K562 (cell line): ENCODE results near the gene ZNF672. TPM values are rescaled to one million over a fixed set of nuclear protein-coding genes. Genes with fewer than 3 reads are reported as not detected.
A peak's percentile ranks its signal among the peaks of the same experiment; 100 is the strongest.

Source experiments
- ETV6 ChIP-seq, 3 experiments: fragments of 150-350 bp in 1 of 3; sonication (generic) in 1 of 3; formaldehyde crosslinking in 1 of 3; IDR thresholded peaks; 2 replicates each; pipeline versions ENCODE4 v1.6.1 to v1.8.0; 2014 to 2022; ENCODE audit warnings: borderline replicate concordance in 2 of 3, low read depth in 2 of 3, antibody characterized with exemption in 1 of 3, low read length in 1 of 3, mild to moderate bottlenecking in 1 of 3, missing genetic modification reagents in 1 of 3
- GTF2F1 ChIP-seq: IDR thresholded peaks from 2 replicates; pipeline ENCODE4 v1.6.1; 2011; ENCODE audit warnings: low read depth, low read length, improper control_type of control experiment
- HDAC2 ChIP-seq: fragments of 450-650 bp; IDR thresholded peaks from 2 replicates; pipeline ENCODE4 v1.6.1; 2016; ENCODE audit warnings: mild to moderate bottlenecking
- HMG20B ChIP-seq: fragments of 250-450 bp; sonication (Bioruptor Pico); IDR thresholded peaks from 2 replicates; pipeline ENCODE4 v1.5.0; 2021; ENCODE audit warnings: mild to moderate bottlenecking
- MCM2 ChIP-seq: fragments of 450-650 bp; IDR thresholded peaks from 2 replicates; pipeline ENCODE4 v1.6.1; 2017; ENCODE audit warnings: low read depth, mild to moderate bottlenecking
- NR3C1 ChIP-seq: sonication (generic); formaldehyde crosslinking; IDR thresholded peaks from 2 replicates; pipeline ENCODE4 v1.8.1; 2022; ENCODE audit warnings: missing genetic modification reagents
- NRF1 ChIP-seq, 2 experiments: fragments of 450-650 bp; IDR thresholded peaks in 1 of 2; conservative IDR thresholded peaks in 1 of 2; 2 replicates each; pipeline ENCODE4 v1.6.1; 2014; ENCODE audit warnings: mild to moderate bottlenecking in 2 of 2
- PCBP2 ChIP-seq: fragments of 200-400 bp; formaldehyde crosslinking; IDR thresholded peaks from 2 replicates; pipeline ENCODE4 v1.6.1; 2018; ENCODE audit warnings: low read length, low read depth, mild to moderate bottlenecking, moderate library complexity; ENCODE audit not compliant: poor library complexity, severe bottlenecking
- PHF8 ChIP-seq: fragments of 200-600 bp; sonication (generic); IDR thresholded peaks from 2 replicates; pipeline ENCODE4 v1.6.1; 2012; ENCODE audit warnings: mixed run types, mild to moderate bottlenecking, inconsistent platforms, low read length, moderate library complexity, borderline replicate concordance
- POLR2A ChIP-seq: fragments of 450-650 bp; conservative IDR thresholded peaks from 2 replicates; pipeline ENCODE4 v1.6.1; 2016
- POLR3A ChIP-seq: IDR thresholded peaks from 2 replicates; pipeline ENCODE4 v1.6.1; 2011; ENCODE audit warnings: borderline replicate concordance, mild to moderate bottlenecking, moderate library complexity; ENCODE audit not compliant: insufficient read length, insufficient read depth; ENCODE audit errors: extremely low read depth
- RBFOX2 ChIP-seq: fragments of 200-400 bp; formaldehyde crosslinking; IDR thresholded peaks from 2 replicates; pipeline ENCODE4 v1.6.1; 2017; ENCODE audit warnings: low read depth, mild to moderate bottlenecking, low read length, moderate library complexity
- SETDB1 ChIP-seq: IDR thresholded peaks from one replicate; pipeline ENCODE4 v1.6.1; 2012; ENCODE audit warnings: low read length, control low read depth, inconsistent platforms
- TAF9B ChIP-seq: fragments of 450-650 bp; IDR thresholded peaks from 2 replicates; pipeline ENCODE4 v1.6.1; 2018; ENCODE audit warnings: mild to moderate bottlenecking; ENCODE audit not compliant: partially characterized antibody
- ZNF239 ChIP-seq: fragments of 250-450 bp; sonication (Bioruptor Pico); IDR thresholded peaks from 2 replicates; pipeline ENCODE4 v1.4.0; 2020; ENCODE audit warnings: mild to moderate bottlenecking
- ZNF518B ChIP-seq: fragments of 250-450 bp; sonication (Bioruptor Pico); IDR thresholded peaks from 2 replicates; pipeline ENCODE4 v1.5.0; 2021; ENCODE audit warnings: mild to moderate bottlenecking, moderate library complexity
- ZNF592 ChIP-seq: fragments of 450-650 bp; IDR thresholded peaks from 2 replicates; pipeline ENCODE4 v1.6.1; 2017; ENCODE audit warnings: antibody characterized with exemption, mild to moderate bottlenecking
- polyA plus RNA-seq, 8 experiments: library from polyadenylated mRNA; depleted of rRNA in 4 of 8; stranded (reverse) in 5 of 8; unstranded in 3 of 8; fragments of >200 nt; fragmentation: Nextera tagmentation in 2 of 8; fragmentation: Illumina TruSeq in 1 of 8; extraction: Ambion mirVana in 2 of 8; extraction: Trizol in 1 of 8; gene quantifications; 2 replicates each; pipeline versions ENCODE4 v1.2.1 to v1.2.3, GENCODE V29; 2011 to 2014; ENCODE audit warnings: inconsistent platforms in 1 of 8, missing spikeins in 1 of 8
- total RNA-seq, 7 experiments: library from RNA; depleted of rRNA in 6 of 7; stranded (reverse); fragments of >200 nt in 6 of 7; fragmentation: Illumina TruSeq in 2 of 7; extraction: Trizol in 2 of 7; gene quantifications; 2 replicates each; pipeline versions ENCODE4 v1.2.1 to v1.2.3, GENCODE V29; 2011 to 2021; ENCODE audit warnings: low replicate concordance in 1 of 7
- TF ChIP-seq, protein P1 (sequence below): sonication (generic); formaldehyde crosslinking; IDR thresholded peaks from 2 replicates; pipeline ENCODE4 v1.8.1; 2023; ENCODE audit warnings: mild to moderate bottlenecking, missing genetic modification reagents

Gene ZNF672
- total and polyA plus RNA-seq, 9 of the 15 experiments (the other 6 are each of a cell fraction or from before 2014, with no cell fraction given), result 1.9 to 57.9 (median 24.1) TPM

DNA sequence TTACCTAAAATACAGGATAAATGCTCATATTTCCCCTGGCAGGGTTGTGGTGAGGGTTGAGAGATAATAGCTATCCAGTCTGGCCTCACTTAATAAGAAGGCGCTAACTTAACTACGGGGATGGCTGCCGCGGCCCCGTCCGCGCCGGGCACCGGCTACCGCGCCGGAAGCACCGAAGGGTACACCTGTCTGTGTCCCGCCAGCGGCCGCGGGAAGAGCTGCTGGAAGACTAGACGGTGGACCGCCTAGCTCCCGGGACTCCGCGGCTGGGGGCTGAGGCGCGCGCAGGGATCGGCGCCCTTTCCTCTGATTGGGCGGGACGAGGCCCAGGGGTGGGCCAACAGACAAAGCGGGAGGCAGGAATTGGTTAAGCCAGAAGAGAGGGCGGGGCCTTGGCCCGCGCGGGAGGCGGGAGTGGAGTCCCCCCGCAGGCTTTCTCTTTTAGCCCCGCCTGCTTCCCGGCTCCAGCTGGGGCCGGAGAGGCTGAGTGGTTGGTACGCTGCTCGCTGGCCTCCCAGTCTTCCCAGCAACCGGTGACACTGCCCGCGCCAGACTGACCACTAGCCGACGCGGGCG, at the start of gene ZNF672 (continued):
- TF ChIP-seq ETV6 (IDR thresholded peaks at IDR 0.05; ENCODE audit: borderline replicate concordance in 1 of 2, low read depth in 2 of 2, low read length in 1 of 2) (no peak), ETV6 (CRISPR knock-in tag; IDR thresholded peaks at IDR 0.05; ENCODE audit: borderline replicate concordance) (no peak), HMG20B (no peak), TAF9B (peak; percentile 10), ZNF592 (no peak), POLR2A (peak; percentile 57; the same call in 1 of the 2 replicates), SETDB1 (no peak), RBFOX2 (no peak), PHF8 (peak; percentile 43; the same call in 1 of the 2 replicates), POLR3A (no peak), NR3C1 (CRISPR knock-in tag) (no peak; the same call in 1 of the 2 replicates), GTF2F1 (peak; percentile 68; the same call in 1 of the 2 replicates), ZNF239 (CRISPR knock-in tag) (no peak), HDAC2 (no peak), NRF1 (conservative IDR thresholded peaks at IDR 0.05 in 1 of 2, IDR thresholded peaks at IDR 0.05 in 1 of 2) (peak; percentile 85 to 87), MCM2 (no peak), ZNF518B (no peak), PCBP2 (no peak)
- TF ChIP-seq, protein P1, sequence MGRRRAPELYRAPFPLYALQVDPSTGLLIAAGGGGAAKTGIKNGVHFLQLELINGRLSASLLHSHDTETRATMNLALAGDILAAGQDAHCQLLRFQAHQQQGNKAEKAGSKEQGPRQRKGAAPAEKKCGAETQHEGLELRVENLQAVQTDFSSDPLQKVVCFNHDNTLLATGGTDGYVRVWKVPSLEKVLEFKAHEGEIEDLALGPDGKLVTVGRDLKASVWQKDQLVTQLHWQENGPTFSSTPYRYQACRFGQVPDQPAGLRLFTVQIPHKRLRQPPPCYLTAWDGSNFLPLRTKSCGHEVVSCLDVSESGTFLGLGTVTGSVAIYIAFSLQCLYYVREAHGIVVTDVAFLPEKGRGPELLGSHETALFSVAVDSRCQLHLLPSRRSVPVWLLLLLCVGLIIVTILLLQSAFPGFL (CRISPR knock-in tag), result 0 out of 2 replicates have a peak, but pooled peaks have one; percentile 76
